Activated T-cell treated with anti-CD3 and anti-CD28 coated beads, Interleukin-2, amount 50 U/mL, for 48 hours (primary cell): Measurements from ENCODE around the gene HNRNPL.
"Not testable (repeated sequence)": the region's sequence is repeated elsewhere in the genome, so short reads cannot be mapped to it uniquely, and the experiment has no call there.

ENCODE experiments used
- DNase-seq, 2 experiments: peaks; one replicate each; pipeline ENCODE4 v3.0.0-alpha.2; 2020

HNRNPL gene

DNA sequence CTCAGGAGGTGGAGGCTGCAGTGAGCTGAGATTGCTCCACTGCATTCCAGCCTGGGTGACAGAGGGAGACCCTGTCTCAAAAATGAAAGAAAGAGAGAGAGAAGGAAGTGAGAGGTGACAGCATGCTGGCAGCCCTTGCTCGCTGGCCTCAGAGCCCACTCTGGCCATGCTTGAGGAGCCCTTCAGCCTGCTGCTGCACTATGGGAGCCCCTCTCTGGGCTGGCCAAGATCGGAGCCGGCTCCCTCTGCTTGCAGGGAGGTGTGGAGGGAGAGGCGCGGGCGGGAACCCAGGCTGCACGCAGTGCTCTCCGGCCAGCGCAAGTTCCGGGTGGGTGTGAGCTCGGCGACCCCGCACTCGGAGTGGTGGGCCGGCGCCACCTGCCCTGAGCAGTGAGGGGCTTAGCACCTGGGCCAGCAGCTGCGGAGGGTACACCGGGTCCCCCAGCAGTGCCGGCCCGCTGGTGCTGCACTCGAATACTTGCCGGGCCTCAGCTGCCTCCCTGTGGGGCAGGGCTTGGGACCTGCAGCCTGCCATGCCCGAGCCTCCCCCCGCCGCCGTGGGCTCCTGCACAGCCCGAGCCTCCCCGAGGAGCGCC, 28.5 kb downstream of the HNRNPL start:
- DNase-seq, result not testable (repeated sequence)

DNA sequence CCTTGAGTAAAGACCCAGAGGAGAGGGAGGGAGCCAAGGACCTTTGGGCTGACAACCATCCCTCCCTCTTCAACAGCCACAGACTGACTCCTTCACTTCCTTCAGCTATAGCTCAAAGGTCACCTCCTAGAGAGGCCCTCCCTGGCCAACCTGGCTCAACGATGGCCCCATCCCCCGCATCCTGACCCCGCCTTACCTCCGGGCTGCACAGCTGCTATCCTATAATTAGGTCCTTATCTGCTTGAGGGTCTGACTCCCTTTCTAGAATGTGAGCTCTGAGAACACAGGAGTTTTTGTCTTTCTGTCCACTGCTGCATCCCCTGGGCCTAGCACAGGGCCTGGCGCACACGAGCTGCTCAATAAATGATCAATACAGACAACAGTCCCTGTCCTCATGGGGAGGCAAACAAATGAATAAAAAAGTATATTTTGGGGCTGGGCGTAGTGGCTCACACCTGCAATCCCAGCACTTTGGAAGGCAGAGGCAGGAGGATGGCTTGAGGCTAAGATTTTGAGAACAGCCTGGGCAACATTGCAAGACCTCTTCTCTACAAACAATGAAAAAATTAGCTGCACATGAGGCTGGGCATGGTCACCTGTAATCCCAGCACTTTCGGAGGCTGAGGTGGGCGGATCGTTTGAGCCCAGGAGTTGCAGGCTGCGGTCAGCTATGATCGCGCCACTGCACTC, 30.4 kb downstream of the HNRNPL start:
- no peak for DNase-seq

DNA sequence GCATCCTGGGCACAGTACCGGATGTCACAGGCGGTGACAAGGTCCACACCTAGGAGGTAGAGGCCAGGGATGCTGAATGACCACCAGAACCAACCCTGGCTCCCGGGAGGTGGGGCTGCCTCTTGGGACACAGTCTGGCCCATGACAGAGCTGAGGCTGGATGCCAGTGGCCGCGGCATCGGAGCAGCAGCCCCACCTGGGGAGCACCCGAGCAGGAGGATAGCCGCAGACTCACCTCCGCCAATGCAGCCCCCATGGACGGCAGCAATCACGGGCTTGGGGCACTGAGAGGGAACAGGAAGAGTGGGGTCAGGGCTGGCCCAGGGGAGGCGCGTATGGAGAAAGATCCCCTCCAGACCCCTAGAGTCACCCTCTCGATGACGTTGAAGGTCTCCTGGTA, 32.7 kb downstream of the HNRNPL start:
- DNase-seq, result no peak

DNA sequence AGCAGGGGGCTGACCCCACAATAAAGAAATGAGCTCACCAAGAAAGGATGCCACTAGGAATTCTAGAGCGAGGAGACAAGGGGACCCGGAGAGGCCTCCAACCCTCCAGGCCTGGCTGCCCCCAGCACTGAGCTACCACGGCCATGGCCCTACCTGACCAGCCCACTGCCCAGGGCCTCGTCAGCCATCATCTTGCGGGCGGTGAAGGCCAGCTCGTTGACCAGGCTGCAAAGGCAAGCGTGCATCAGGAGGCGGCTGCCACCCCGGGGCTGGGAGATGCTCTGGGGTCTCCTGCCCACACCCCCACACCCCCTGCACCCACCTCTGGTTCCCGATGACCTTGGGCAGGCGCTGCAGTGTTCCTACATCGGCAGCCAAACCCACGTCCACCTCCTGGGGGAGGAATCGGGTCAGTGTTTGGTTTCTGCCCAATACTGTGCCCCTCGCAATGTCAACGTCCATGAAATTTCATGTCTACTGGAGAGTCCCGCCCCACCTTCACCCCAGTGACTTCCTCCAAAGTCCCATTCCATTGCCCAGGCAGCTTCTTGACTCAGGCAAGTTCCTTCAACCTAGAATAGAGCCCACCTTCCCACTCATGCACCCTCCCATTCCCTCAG, 33.5 kb downstream of the HNRNPL start:
- no peak for DNase-seq

DNA sequence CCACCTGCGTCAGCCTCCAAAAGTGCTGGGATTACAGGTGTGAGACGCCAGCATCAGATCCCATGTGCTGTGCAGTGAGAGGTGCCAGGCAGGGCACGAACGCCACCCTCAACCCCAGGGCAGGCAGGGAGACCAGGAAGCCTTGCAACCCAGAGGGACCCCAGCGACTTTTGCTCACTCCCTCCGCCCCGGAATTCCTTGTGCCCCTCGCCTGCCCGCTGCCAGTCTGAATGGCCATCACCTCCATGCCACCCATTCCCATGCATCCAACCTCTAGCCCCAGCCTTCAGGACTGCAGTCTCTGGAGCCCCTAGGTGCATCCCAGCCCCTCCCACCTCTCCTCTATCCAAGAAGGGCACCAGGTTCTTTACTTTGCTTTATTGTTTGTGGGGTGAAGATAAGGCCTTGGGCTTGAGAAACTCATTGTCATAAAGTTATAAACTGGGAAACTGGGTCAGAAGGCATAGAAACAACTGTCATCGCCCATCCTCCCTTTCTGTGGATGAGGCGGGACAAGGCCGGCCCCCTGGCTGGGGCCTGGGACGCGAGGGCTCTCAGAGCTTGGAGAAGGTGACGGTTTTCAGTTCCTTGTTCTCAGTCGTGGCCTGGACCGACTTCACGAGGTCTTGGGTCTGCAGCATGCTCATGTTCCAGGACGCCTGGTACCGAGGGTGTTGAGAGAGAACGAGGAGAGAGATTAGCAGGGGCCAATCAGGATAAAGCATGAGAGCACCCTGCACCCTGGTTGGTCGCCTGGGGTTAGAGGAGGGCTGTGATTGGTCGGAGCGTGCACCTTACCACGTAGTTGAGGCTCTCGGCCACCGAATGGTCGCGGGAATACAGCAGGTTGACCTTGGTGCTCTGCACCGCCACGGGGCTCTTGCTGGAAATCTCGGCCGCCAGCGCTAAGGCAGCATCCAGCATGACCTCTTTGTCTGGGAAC, 34.5 kb downstream of the HNRNPL start:
- no peak for DNase-seq

DNA sequence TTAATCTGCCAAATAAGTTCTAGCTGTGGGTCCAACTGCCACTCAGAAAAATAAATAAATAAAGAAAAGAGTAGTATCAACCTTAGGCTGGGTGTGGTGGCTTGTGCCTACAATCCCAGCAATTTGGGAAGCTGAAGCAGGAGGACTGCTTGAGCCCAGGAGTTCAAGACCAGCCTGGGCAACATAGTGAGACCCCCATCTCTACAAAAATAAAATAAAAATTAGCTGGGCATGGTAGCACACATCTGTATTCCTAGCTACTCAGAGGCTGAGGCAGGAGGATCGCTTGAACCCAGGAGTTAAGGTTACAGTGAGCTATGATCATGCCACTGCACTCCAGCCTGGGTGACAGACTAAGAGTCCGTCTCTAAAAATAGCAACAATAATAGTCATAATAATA, 35.9 kb downstream of the HNRNPL start:
- DNase-seq, result not testable (repeated sequence)

DNA sequence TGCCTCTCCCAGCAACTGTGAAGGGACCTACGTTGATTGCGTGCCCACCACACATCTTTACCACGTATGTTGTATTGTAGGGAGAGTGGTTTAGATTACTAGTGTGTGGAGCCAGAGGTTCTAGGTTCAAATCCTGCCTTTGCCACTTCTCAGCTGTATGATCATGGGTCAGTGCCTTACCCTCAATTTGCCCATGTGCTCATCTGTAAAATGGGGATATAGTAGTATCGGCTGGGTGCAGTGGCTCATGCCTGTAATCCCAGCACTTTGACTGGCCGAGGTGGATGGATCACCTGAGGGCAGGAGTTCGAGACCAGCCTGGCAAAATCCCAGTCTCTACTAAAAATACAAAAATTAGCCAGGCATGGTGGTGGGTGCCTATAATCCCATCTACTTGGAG, 36.5 kb downstream of the HNRNPL start:
- DNase-seq, result no peak

DNA sequence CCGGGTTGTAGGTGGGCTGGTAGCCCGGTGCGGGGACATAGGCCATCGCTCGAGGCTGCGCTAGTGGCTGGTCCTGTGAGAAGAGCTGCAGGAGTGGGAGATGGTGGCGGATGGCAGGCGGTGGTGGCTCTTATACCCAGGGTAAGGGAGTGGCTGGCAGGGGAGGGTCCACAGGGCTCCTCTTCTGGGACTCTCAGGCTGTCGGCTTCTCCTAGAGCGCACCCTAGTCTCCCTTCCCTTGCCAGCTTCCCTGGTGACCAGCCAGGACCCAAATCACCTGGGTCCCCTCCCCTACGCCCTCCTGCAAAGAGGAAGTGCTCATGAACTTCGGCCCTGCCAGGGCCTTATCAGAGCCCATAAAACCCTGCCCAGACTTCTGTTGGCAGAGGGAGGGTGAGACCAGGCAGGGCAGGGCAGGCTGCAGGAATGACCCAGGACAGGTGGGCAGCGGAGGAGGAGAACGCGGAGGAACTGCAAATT, 36.9 kb downstream of the HNRNPL start, which contains the start of gene LGALS4:
LGALS4 (minus strand) TSS at position 105 of the 480 bp plus-strand sequence; CDS start at position 46, 59 bp downstream.
- no peak for DNase-seq

DNA sequence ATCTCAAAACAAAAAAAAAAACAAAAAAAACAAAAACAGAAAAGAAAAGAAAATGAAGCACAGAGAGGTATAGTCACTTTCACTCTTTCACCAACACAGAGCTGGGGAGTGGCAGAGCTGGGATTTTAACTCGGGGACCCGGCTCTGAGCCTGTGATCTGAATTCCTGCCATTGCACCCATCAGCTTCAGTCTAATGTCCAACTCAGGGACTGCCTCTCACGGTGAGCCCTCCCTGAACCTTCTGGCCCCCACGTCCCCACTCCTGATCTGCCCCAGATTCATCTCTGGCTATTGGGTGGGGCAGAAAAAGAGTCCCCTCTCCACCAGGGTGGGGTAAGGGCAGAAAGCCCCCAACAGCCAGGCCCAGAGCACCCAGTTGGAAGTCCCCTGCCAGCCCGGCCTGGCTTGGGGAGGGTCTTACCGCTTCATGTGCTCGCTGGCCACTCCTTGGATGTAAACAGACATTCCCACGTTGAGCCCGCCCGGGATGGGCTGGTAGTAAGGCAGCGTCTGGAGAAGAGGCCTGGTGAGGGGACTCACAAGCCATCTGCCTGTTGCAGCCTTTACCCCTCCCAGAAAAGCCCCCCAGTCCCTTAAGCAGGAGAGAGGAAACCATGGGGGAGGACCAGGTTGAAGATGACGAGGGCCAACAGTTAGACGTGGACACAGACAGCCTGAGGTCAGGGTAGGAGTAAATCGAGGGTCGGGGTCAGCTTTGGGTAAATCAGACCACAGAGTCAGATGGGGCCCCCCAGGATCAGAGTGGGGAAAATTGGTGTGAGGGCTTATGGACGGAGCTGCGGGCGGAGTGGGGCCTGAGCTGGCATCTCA, 37.6 kb downstream of the HNRNPL start:
- DNase-seq, result no peak

DNA sequence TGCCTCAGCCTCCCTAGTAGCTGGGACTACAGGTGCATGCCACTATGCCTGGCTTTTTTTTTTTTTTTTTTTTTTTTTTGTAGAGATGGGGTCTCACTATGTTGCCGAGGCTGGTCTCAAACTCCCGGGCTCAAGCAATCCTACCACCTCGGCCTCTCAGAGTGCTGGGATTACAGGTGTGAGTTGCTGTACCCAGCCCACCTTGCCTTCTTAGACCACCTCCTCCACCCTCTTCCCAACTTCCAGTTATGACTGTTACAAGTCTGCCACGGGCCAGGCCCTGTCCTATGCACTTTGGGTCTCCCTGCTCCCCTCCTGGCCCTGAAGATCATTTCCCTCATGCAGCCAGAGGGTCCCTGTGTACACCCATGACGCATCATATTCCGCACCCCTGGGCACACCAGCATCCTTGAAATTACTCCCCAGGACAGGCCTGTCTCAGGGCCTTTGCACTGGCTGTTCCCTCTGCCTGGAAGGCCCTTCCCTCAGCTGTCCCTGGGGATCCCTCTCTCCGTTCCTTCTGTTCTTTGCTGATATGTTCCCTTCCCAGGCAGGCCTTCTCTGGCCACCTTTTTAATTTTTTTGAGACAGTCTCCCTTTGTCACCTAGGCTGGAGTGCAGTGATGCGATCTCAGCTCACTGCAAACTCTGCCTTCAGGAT, 40.1 kb downstream of the HNRNPL start:
- no peak for DNase-seq

DNA sequence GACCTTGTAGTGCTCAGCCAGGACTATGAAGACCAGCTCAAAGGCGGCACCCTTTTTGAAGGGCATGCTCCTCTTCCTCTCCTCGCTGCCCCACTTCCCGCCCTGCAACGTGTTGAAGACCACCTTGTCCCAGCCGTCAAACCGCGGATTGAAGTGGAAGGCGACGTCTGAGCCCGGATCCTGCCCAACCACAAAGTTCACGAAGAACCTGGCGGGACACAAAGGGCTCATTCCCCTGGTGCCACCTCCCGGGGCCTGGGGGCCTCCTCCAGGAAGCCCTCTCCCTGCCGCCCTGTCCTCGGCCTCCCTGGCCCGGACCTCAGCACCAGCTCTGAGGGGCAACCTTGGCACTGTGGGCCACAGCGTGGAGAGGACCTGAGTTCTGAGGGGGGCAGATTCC, 41.0 kb downstream of the HNRNPL start:
- DNase-seq, result no peak

DNA sequence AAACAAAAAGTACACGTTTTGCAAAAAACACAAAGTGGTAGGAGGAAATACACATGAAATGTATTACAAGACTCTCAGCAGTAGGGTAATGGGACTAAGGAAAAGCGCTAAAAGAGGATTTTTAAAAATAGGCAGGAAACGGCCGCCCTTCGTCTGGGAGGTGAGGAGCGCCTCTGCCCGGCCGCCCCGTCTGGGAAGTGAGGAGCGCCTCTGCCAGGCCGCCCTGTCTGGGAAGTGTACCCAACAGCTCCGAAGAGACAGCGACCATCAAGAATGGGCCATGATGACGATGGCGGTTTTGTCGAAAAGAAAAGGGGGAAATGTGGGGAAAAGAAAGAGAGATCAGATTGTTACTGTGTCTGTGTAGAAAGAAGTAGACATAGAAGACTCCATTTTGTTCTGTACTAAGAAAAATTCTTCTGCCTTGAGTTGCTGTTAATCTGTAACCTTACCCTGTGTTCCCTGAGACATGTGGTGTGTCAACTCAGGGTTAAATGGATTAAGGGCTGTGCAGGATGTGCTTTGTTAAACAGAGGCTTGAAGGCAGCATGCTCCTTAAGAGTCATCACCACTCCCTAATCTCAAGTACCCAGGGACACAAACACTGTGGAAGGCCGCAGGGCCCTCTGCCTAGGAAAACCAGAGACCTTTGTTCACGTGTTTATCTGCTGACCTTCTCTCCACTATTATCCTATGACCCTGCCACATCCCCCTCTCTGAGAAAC, 42.2 kb downstream of the HNRNPL start:
- DNase-seq, result not testable (repeated sequence)

DNA sequence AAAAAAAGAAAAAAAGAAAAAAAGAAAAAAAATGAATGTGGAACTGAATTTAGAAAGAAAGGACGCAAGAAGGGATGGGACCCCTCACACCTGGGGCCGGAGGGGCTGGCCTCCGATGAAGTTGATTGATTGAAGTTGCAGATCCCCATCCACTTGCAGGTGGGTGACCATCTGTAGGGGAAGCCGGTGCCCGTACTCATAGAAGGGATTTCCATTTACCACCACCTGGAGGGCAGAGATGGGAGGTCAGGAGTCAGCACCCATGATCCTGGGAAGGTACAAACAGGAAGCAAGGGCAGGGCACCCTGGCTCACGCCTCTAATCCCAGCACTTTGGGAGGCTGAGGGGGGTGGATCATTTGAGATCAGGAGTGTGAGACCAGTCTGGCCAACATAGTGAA, 43.4 kb downstream of the HNRNPL start:
- DNase-seq, result no peak

DNA sequence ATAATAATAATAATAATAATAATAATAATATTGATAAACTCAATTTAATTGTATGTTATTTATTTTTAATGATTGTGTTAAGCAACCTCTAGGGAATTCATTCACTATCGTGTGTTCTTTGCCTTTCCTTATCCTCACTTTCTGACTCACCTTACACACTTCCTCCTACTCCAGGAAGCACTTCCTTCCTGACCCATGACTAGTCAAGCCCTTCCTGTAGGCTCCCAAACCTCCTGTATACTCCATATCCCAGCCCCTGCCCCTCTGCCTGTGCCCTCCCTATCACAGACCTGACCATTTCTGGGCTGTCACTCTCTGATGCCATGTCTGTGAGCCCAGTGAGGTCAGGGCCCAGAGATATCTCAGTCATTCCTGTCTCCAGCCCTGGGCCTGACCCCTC, 44.6 kb downstream of the HNRNPL start:
- no peak for DNase-seq

DNA sequence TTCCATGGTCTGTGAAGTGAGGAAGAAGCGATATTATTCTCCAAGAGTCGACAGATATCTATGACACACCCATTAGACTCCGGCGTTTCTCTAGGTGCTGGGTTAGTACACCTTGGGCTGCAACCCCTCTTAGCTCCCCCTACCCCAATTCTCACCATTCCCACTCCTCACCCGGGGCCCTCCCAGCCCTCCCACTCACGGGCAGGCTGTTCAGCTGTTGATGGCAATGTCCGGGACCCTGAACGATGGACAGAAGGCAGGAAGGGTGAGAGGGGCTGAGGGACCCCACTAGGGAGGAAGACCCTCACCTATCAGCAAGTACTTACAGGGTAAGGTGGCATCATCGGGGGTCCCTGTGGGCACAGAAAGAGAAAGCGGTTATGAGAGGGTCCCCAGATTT, 46.2 kb downstream of the HNRNPL start:
- no peak for DNase-seq

DNA sequence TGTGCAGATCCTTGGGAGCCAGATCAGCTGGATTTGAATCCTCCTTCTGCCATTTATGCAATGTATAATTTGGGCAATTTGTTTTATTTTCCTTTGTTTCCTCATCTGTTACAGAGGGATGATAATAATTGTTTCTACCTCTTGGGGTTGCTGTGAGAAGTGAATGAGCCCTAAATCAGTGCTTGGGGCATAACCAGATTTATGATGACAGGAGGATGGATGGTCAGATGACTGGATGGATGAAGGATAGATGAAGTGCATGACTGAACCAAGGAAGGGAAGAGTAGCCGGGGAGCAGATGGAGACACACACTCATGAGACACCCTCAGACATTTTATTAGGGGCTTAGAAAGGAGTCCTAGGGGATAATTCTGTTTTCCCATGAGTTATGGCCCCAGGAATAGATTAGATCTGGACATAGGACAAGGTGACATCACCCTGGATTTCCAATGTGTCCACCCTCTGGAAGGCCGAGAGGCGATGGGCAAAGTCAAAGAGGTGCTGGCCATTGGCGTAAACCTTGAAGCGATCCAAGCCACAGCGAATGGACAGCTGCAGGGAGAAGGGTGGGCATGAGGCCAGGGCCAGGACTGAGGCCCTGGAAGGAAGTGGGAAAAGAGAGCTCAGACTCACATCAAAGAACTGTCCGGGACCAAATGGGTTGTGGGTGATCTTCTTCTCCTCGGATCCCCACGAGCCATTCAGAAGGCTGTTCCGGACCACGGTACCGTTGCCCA, 48.3 kb downstream of the HNRNPL start:
- DNase-seq, result no peak

DNA sequence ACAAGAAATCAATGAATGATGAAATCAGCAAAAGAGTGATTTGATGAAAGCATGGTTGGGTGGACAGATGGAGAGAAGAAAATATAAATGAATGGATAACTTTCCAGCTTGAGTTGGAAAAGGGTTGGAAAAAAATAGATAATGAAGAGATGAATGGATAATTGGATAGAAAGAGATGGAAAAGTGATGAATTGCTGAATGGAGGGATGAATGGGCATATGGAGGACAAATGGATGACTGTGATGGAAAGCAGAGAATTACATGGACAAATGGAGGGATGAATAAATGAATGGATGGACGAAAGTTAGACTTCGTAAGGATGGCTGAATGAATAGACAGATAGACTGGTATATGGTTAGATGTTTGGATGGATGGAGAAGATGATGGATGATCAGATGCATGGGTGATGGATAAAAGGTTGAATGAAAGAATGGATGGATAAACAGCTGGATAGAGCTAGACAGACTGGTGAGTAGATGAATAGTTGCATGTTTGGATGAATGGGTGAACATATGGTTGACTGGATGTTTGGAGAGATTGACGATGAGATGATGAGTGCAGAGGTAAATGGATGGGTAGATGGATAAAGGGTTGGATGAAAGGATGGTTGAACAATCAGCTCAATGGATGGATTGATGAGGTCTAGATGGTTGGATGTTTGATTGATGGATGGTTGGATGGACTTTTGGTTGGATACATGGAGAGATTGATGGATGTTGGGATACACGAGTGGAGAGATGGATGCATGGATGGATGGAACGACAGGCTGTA, 49.0 kb downstream of the HNRNPL start:
- DNase-seq, result no peak

DNA sequence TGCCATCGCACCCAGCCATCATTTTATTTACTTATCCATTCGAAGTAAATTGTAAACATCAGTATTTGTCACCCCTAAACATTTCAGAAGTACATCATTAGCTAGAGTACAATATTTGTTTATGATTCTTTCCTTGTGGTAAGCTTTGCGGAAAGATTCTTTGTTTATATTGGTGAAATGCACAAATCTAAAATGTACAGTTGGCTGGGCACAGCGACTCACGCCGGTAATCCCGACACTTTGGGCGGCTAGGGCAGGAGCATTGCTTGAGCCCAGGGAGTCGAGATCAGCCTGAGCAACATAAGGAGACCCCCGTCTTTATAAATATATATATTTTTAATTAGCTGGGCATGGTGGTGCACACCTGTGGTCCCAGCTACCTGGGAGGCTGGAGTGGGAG, 50.7 kb downstream of the HNRNPL start:
- DNase-seq, result no peak

DNA sequence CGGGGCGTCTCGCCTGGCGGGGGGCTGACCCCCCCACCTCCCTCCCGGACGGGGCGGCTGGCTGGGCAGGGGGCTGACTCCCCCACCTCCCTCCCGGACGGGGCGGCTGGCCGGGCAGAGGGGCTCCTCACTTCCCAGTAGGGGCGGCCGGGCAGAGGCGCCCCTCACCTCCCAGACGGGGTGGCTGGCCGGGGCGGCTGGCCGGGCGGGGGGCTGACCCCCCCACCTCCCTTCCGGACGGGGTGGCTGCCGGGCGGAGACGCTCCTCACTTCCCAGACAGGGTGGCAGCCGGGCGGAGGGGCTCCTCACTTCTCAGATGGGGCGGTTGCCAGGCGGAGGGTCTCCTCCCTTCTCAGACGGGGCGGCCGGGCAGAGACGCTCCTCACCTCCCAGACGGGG, 52.0 kb downstream of the HNRNPL start:
- not testable (repeated sequence) for DNase-seq
